Activated B cell treated with CpG ODN at 0.5 μM for 24 hours (primary cell): ENCODE data around the gene HES6. TPM values are rescaled to one million over a fixed set of nuclear protein-coding genes. Genes with fewer than 3 reads are reported as not detected.

Experiments
- ATAC-seq: fragments of 200-7000 bp; cut with Tn5 transposase; one replicate; pipeline ENCODE4 v1.10.0; 2021; ENCODE audit warnings: low read depth, mild to moderate bottlenecking, moderate library complexity
- CTCF ChIA-PET: fragments of 350-600 bp; sonication (Branson Sonifier 250); formaldehyde crosslinking; loops from one replicate; lab custom pipeline; 2021; ENCODE audit warnings: antibody characterized with exemption; lab: Charles Lee
- POLR2A ChIA-PET: fragments of 350-600 bp; sonication (Branson Sonifier 250); formaldehyde crosslinking; loops from one replicate; lab custom pipeline; 2021; ENCODE audit warnings: antibody characterized with exemption; lab: Charles Lee
- DNase-seq: peaks from one replicate; pipeline ENCODE4 v3.0.0; 2022
- H3K27ac Mint-ChIP-seq: one replicate; pipeline ENCODE4 v1.8.0; 2020; ENCODE audit warnings: mixed read lengths
- H3K27me3 Mint-ChIP-seq: one replicate; pipeline ENCODE4 v1.8.0; 2021; ENCODE audit warnings: mixed read lengths
- H3K36me3 Mint-ChIP-seq: one replicate; pipeline ENCODE4 v1.8.0; 2021; ENCODE audit warnings: low read depth, mixed read lengths
- H3K4me1 Mint-ChIP-seq: one replicate; pipeline ENCODE4 v1.8.0; 2021; ENCODE audit warnings: mixed read lengths
- H3K4me3 Mint-ChIP-seq: one replicate; pipeline ENCODE4 v1.8.0; 2020; ENCODE audit warnings: mild to moderate bottlenecking, mixed read lengths
- H3K9me3 Mint-ChIP-seq: one replicate; pipeline ENCODE4 v1.8.0; 2020; ENCODE audit warnings: mixed read lengths
- CTCF ChIP-seq: fragments of 200-600 bp; IDR thresholded peaks from one replicate; pipeline ENCODE4 v1.8.0; 2022; ENCODE audit warnings: antibody characterized with exemption, mild to moderate bottlenecking
- intact Hi-C: fragments of 100-400 bp; cut with micrococcal nuclease; formaldehyde crosslinking; loops from one replicate; pipeline ENCODE4 v1.15.1; 2024
- total RNA-seq: library from RNA; stranded (reverse); gene quantifications from 2 replicates; pipeline ENCODE4 v1.2.3, GENCODE V29; 2022

HES6 gene
- total RNA-seq, 1 donor from 2014 or later: 5.0 TPM

DNA sequence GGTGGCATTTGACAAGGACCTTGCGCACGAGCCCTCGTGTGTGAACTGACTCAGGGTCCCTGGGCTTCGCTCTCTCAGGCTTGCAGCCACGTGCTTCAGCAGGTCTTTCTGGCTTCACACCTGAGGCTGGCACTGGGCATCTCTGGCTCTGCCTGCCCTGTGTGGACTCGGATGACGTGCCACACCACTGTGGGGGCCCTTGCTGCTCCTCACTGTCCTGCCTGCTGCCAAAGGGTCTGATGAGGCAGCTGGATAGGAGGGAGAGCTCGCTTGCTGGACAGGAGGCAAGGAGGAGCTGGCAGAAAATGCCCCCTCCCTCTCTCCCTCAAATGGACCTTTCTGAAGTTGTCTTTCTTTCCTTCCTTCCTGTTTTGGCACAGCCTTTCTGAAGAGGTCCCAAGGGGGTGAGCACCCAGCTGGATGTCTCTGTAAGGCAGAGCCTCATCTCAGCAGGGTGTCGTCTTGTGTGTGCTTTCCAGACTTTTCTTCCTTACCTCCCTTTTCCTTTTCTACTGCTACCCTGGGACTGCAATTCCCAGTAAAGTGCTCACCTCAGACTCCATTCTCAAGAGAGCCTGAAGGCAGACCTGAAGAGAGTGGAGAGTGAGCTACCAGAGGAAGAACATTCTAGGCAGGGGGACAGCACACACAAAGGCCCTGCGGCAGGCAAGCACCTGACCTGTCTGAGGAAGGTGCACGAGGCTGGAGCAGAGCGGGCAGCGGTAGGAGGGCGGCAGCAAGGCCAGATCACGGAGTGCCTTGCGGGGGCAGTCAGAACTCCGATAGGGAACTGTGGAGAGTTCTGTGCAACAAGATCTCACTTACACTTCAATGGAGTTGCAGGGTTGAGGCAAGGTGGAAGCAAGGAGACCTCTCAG lies 43.3 kb upstream of the HES6 start:
- CTCF ChIA-PET: interaction anchor here (1.0 kb wide), 1 partner anchor 20 kb away, joined by 3 read pairs; no protein-coding TSS in a partner anchor
- H3K4me3 Mint-ChIP-seq: no peak overlapping the region
- no peak overlapping the region for H3K27ac Mint-ChIP-seq
- H3K27me3 Mint-ChIP-seq: no peaks in the 10 kb centered on the region
- H3K9me3 Mint-ChIP-seq: no peaks in the 10 kb centered on the region
- ATAC-seq: no peak
- intact Hi-C loops: no loop called here
- H3K36me3 Mint-ChIP-seq: peaks cover 6% of the 10 kb centered on the region
- no peak for TF ChIP-seq CTCF
- no peak for DNase-seq
- POLR2A ChIA-PET: interaction anchor here (1.2 kb wide), 1 partner anchor 808 kb away, joined by 4 read pairs; no protein-coding TSS in a partner anchor
- H3K4me1 Mint-ChIP-seq: peaks cover 43% of the 10 kb centered on the region

DNA sequence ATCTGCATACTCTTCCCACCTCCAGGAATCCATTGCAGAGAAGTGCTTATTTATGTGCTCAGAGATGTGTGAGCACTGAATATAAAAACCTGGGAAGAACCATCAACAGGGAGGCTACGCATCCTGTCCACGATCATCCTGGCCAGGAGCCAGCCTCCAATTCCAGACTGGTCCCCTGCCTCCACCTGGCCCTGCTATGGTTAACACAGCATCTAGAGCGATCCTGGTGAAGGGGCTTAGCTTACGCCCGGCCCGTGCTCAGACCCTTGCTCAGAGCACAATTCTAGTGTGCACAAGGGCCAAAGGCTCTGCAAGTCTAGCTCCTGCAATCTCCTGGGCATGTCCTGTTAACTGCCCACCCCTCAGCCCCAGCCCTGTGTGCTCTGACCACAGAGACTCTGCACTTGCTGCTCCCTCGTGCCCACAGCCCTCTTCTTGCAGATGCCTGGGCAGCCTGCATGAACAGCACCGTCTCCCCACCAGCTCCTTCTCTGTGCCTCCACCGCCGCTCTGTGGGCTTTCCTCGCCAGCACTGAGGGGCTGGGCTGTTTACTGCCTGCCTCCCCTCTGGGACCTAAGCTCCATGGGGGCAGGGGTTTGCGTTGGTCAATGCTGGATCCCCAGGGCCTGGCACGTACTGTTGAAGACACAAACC lies 42.1 kb upstream of the HES6 start:
- peaks cover 13% of the 10 kb centered on the region for H3K36me3 Mint-ChIP-seq
- no peak for TF ChIP-seq CTCF
- H3K4me3 Mint-ChIP-seq: no peak overlapping the region
- ATAC-seq: no peak
- ChIA-PET POLR2A (interaction anchor here (0.7 kb wide), 1 partner anchor 677 kb away, joined by 3 read pairs; no protein-coding TSS in a partner anchor), CTCF (no interaction called here)
- intact Hi-C loops: no loop called here
- no peaks in the 10 kb centered on the region for H3K9me3 Mint-ChIP-seq
- no peak for DNase-seq
- no peak overlapping the region for H3K27ac Mint-ChIP-seq
- no peaks in the 10 kb centered on the region for H3K27me3 Mint-ChIP-seq
- peaks cover 35% of the 10 kb centered on the region for H3K4me1 Mint-ChIP-seq

DNA sequence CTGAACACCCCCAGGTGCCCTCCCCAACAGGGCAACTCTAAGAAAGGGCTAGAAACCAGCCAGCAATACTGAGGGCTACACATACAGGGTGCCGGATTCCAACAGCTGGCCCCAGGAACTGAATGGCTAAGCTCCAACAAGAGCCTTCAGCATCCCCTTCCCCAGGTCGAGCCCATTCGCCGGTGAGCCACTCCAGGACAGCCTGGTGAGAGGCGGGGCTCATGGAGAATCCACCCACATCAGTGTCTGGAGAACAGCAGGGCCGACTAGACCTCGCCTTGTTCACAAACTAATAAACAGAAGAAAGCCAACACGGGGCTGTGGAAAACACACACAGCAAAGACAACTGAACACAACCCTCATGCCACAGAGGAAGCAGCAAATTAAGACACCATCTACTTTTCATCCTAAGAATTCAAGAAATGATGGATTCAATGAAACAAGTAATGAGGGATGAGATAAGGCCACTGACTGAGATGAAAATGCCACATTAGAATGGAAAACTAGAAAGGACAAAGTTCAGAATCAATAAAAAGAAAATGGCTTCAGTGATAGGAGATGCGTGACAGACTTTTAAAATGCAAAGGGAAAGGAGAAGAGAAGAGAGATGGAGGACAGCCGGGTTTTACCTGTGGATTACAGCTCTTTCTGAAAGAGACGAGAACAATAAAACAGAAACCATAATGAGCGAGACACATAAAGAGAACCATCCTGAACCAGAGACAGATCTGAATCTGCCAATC lies 40.4 kb upstream of the HES6 start:
- peaks cover 27% of the 10 kb centered on the region for H3K36me3 Mint-ChIP-seq
- H3K4me1 Mint-ChIP-seq: peaks cover 31% of the 10 kb centered on the region
- no peak for TF ChIP-seq CTCF
- no peaks in the 10 kb centered on the region for H3K9me3 Mint-ChIP-seq
- no peak overlapping the region for H3K4me3 Mint-ChIP-seq
- intact Hi-C loops: no loop called here
- ChIA-PET CTCF (no interaction called here), POLR2A (no interaction called here)
- ATAC-seq (no peak), DNase-seq (no peak)
- H3K27ac Mint-ChIP-seq: no peak overlapping the region
- H3K27me3 Mint-ChIP-seq: no peaks in the 10 kb centered on the region

GRCh38 chr2:238279324-238279682 lies 39.5 kb upstream of the HES6 start:
- TF ChIP-seq CTCF: no peak
- ChIA-PET POLR2A (no interaction called here), CTCF (no interaction called here)
- H3K9me3 Mint-ChIP-seq: no peaks in the 10 kb centered on the region
- no peak overlapping the region for H3K4me3 Mint-ChIP-seq
- peaks cover 28% of the 10 kb centered on the region for H3K4me1 Mint-ChIP-seq
- peaks cover 37% of the 10 kb centered on the region for H3K36me3 Mint-ChIP-seq
- intact Hi-C loops: no loop called here
- DNase-seq (no peak), ATAC-seq (no peak)
- H3K27me3 Mint-ChIP-seq: no peaks in the 10 kb centered on the region
- no peak overlapping the region for H3K27ac Mint-ChIP-seq
